ENCODE measurements around the gene INPP5K.
A peak's percentile ranks its signal among the peaks of the same experiment; 100 is the strongest.

GRCh38 chr17:1485423-1486376, 30.7 kb downstream of the INPP5K start:
- TF ChIP-seq CTCF (IDR thresholded peaks at IDR 0.05) (no peak), POLR2A (IDR thresholded peaks at IDR 0.05) (peak in 1 of 2 donors; percentile 13), POLR2AphosphoS5 (IDR thresholded peaks at IDR 0.05) (peak; percentile 48 to 69 (median 62))
